Measurements from ENCODE around the gene PIGT. TPM values are rescaled to one million over a fixed set of nuclear protein-coding genes. Genes with fewer than 3 reads are reported as not detected.

Gene PIGT
- total and polyA plus RNA-seq, 2 of the 13 experiments (the other 11 are each of a cell fraction or from before 2014, with no cell fraction given): 65.9 to 74.1 TPM

DNA sequence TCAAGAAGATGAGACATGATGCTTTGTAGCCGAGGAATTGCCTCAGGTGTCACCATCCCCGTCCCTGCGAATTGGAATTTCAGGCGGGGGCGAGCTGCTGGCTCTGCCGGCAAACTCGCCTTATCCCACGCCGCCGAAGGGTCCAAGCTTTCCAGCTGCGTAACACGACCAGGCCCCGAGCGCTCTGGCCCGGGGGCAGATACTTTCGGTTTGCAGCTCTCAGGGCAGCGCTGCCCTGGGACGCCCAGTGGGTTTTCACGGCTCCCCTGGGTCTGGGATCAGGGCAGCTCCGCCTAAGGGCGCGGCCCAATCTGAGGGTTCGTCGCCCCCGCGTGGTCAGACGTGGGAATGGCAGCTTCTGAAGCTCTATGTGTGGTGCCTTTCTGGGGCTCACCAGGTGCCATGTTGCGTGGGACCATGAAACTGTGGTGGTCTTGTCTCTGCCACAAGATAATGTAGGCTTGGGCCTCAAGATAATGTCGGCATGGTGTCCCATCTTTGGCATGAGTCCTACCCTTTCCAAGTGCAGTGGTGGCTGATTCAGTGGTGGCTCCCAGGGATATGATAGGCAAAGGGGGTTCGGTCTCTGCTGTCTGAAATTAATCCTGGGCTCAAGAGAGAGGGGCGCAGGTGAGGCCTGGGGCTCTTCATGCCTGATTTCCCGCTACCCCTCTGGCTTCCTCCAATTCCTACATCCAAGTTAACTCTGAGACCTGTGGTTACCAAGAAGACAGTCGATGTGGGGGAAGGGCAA lies 21.0 kb downstream of the PIGT start (continued):
- TF ChIP-seq SIX1 (CRISPR knock-in tag; IDR thresholded peaks at IDR 0.05; ENCODE audit: borderline replicate concordance): no peak
- TF ChIP-seq, protein P1, sequence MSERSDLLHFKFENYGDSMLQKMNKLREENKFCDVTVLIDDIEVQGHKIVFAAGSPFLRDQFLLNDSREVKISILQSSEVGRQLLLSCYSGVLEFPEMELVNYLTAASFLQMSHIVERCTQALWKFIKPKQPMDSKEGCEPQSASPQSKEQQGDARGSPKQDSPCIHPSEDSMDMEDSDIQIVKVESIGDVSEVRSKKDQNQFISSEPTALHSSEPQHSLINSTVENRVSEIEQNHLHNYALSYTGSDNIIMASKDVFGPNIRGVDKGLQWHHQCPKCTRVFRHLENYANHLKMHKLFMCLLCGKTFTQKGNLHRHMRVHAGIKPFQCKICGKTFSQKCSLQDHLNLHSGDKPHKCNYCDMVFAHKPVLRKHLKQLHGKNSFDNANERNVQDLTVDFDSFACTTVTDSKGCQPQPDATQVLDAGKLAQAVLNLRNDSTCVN (CRISPR knock-in tag; IDR thresholded peaks at IDR 0.05; ENCODE audit: borderline replicate concordance): no peak; the same call in none of the 2 replicates
- no peak for TF ChIP-seq SNAI1 (CRISPR knock-in tag; IDR thresholded peaks at IDR 0.05; ENCODE audit: borderline replicate concordance)
- no peak for TF ChIP-seq ZFAT (CRISPR knock-in tag; conservative IDR thresholded peaks at IDR 0.05)
- TF ChIP-seq ELF4 (CRISPR knock-in tag; IDR thresholded peaks at IDR 0.05; ENCODE audit: borderline replicate concordance): no peak
- no peak for TF ChIP-seq MAFG (CRISPR knock-in tag; IDR thresholded peaks at IDR 0.05)
- TF ChIP-seq ZNF224 (CRISPR knock-in tag; IDR thresholded peaks at IDR 0.05): peak; percentile 88; the same call in 1 of the 2 replicates
- peak; percentile 88; the same call in 1 of the 2 replicates for TF ChIP-seq NRL (CRISPR knock-in tag; IDR thresholded peaks at IDR 0.05; ENCODE audit: borderline replicate concordance)
- peak; percentile 63; the same call in 1 of the 2 replicates for TF ChIP-seq RBFOX2 (IDR thresholded peaks at IDR 0.05; ENCODE audit: low read depth, low read length)
- no peak for TF ChIP-seq JARID2 (CRISPR knock-in tag; IDR thresholded peaks at IDR 0.05; ENCODE audit: insufficient replicate concordance)
- TF ChIP-seq PTBP1 (IDR thresholded peaks at IDR 0.05; ENCODE audit: low read depth, low read length, poor library complexity, severe bottlenecking): peak; percentile 78
- peak; percentile 77; the same call in 1 of the 2 replicates for TF ChIP-seq ZNF644 (CRISPR knock-in tag; IDR thresholded peaks at IDR 0.05; ENCODE audit: low read depth)
- TF ChIP-seq MED8 (CRISPR knock-in tag; IDR thresholded peaks at IDR 0.05; ENCODE audit: insufficient replicate concordance): no peak
- TF ChIP-seq, protein P2, sequence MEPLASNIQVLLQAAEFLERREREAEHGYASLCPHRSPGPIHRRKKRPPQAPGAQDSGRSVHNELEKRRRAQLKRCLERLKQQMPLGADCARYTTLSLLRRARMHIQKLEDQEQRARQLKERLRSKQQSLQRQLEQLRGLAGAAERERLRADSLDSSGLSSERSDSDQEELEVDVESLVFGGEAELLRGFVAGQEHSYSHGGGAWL (CRISPR knock-in tag; IDR thresholded peaks at IDR 0.05): peak; percentile 89
- 0 out of 2 replicates have a peak, but pooled peaks have one; percentile 35 for TF ChIP-seq NFYB (CRISPR knock-in tag; IDR thresholded peaks at IDR 0.05)
- TF ChIP-seq, protein P3, sequence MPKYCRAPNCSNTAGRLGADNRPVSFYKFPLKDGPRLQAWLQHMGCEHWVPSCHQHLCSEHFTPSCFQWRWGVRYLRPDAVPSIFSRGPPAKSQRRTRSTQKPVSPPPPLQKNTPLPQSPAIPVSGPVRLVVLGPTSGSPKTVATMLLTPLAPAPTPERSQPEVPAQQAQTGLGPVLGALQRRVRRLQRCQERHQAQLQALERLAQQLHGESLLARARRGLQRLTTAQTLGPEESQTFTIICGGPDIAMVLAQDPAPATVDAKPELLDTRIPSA (CRISPR knock-in tag; IDR thresholded peaks at IDR 0.05; ENCODE audit: borderline replicate concordance): no peak
- TF ChIP-seq ZNF660 (CRISPR knock-in tag; IDR thresholded peaks at IDR 0.05; ENCODE audit: borderline replicate concordance, low read depth): no peak
- TF ChIP-seq, protein P4, sequence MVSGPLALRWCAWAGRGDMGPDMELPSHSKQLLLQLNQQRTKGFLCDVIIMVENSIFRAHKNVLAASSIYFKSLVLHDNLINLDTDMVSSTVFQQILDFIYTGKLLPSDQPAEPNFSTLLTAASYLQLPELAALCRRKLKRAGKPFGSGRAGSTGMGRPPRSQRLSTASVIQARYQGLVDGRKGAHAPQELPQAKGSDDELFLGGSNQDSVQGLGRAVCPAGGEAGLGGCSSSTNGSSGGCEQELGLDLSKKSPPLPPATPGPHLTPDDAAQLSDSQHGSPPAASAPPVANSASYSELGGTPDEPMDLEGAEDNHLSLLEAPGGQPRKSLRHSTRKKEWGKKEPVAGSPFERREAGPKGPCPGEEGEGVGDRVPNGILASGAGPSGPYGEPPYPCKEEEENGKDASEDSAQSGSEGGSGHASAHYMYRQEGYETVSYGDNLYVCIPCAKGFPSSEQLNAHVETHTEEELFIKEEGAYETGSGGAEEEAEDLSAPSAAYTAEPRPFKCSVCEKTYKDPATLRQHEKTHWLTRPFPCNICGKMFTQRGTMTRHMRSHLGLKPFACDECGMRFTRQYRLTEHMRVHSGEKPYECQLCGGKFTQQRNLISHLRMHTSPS (CRISPR knock-in tag; IDR thresholded peaks at IDR 0.05; ENCODE audit: low read depth): no peak
- TF ChIP-seq, protein P5, sequence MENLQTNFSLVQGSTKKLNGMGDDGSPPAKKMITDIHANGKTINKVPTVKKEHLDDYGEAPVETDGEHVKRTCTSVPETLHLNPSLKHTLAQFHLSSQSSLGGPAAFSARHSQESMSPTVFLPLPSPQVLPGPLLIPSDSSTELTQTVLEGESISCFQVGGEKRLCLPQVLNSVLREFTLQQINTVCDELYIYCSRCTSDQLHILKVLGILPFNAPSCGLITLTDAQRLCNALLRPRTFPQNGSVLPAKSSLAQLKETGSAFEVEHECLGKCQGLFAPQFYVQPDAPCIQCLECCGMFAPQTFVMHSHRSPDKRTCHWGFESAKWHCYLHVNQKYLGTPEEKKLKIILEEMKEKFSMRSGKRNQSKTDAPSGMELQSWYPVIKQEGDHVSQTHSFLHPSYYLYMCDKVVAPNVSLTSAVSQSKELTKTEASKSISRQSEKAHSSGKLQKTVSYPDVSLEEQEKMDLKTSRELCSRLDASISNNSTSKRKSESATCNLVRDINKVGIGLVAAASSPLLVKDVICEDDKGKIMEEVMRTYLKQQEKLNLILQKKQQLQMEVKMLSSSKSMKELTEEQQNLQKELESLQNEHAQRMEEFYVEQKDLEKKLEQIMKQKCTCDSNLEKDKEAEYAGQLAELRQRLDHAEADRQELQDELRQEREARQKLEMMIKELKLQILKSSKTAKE (CRISPR knock-in tag; IDR thresholded peaks at IDR 0.05; ENCODE audit: borderline replicate concordance): no peak
- TF ChIP-seq ZNF446 (CRISPR knock-in tag; IDR thresholded peaks at IDR 0.05): no peak
- TF ChIP-seq ZFP36 (IDR thresholded peaks at IDR 0.05; ENCODE audit: borderline replicate concordance, low read depth, low read length, partially characterized antibody): peak; percentile 68
- TF ChIP-seq YEATS2 (CRISPR knock-in tag; IDR thresholded peaks at IDR 0.05; ENCODE audit: borderline replicate concordance): peak; percentile 81
- TF ChIP-seq MIXL1 (CRISPR knock-in tag; IDR thresholded peaks at IDR 0.05): peak; percentile 87; the same call in 1 of the 2 replicates

Measured in HepG2 (cell line).